ENCODE measurements around the gene KIAA1191. TPM values are rescaled to one million over a fixed set of nuclear protein-coding genes. Genes with fewer than 3 reads are reported as not detected.

The KIAA1191 gene
- total and polyA plus RNA-seq, 9 of the 15 experiments (the other 6 are each of a cell fraction or from before 2014, with no cell fraction given), result 31.0 to 80.2 (median 45.7) TPM

DNA sequence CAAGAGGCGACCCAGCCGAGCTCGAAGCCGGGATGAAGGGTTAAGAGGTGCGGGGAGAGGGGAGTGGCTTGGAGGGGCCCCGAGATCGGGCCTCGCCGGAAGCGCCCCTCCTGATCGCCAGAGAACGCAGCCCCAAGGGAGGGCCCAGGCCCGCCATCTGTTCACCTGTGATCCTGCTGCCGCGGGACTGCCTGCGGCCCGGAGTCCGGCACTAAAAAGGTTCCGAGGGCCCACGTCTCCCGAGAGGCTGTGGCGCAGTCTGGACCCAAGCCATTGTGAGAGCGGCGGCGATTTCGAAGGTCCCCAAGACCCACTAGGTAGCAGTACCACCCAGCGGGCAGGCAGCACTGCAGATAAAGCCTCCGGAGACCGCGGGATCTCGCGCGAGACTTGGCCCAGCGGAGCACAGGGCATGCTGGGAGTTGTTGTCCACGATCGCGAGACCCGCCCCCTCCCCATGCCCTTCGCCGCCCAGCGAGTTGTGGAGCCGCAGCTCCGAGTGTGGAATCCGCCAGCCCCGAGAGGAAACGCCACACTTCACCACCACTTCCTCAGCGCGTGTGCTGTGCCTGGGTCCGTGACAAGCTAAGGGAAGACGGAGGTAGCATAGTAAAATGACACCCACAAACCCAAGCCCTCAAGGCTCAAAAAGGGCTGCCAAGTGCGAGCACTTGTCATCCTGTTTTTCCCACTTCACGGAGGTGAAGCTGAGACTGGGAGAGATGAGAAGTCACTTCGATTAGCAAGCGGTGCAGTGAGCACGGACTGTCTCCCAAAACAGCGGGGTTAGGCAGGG, at the start of gene KIAA1191 (continued):
- TF ChIP-seq ETV1 (tag; conservative IDR thresholded peaks at IDR 0.05; ENCODE audit: low read depth), result peak; percentile 25; the same call in 1 of the 2 replicates
- TF ChIP-seq, protein P1, sequence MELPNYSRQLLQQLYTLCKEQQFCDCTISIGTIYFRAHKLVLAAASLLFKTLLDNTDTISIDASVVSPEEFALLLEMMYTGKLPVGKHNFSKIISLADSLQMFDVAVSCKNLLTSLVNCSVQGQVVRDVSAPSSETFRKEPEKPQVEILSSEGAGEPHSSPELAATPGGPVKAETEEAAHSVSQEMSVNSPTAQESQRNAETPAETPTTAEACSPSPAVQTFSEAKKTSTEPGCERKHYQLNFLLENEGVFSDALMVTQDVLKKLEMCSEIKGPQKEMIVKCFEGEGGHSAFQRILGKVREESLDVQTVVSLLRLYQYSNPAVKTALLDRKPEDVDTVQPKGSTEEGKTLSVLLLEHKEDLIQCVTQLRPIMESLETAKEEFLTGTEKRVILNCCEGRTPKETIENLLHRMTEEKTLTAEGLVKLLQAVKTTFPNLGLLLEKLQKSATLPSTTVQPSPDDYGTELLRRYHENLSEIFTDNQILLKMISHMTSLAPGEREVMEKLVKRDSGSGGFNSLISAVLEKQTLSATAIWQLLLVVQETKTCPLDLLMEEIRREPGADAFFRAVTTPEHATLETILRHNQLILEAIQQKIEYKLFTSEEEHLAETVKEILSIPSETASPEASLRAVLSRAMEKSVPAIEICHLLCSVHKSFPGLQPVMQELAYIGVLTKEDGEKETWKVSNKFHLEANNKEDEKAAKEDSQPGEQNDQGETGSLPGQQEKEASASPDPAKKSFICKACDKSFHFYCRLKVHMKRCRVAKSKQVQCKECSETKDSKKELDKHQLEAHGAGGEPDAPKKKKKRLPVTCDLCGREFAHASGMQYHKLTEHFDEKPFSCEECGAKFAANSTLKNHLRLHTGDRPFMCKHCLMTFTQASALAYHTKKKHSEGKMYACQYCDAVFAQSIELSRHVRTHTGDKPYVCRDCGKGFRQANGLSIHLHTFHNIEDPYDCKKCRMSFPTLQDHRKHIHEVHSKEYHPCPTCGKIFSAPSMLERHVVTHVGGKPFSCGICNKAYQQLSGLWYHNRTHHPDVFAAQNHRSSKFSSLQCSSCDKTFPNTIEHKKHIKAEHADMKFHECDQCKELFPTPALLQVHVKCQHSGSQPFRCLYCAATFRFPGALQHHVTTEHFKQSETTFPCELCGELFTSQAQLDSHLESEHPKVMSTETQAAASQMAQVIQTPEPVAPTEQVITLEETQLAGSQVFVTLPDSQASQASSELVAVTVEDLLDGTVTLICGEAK (IDR thresholded peaks at IDR 0.05), result peak; percentile 12; the same call in 1 of the 2 replicates
- TF ChIP-seq, protein P1 (CRISPR knock-in tag; IDR thresholded peaks at IDR 0.05), result no peak
- TF ChIP-seq PPARD (CRISPR knock-in tag; IDR thresholded peaks at IDR 0.05), result no peak
- no peak for TF ChIP-seq RFX1 (IDR thresholded peaks at IDR 0.05)
- no peak for TF ChIP-seq ETV6 (IDR thresholded peaks at IDR 0.05; ENCODE audit: borderline replicate concordance in 1 of 2, low read depth in 2 of 2, low read length in 1 of 2)
- 0 out of 2 replicates have a peak, but pooled peaks have one; percentile 4 for TF ChIP-seq ETV6 (CRISPR knock-in tag; IDR thresholded peaks at IDR 0.05; ENCODE audit: borderline replicate concordance)
- TF ChIP-seq, protein P2, sequence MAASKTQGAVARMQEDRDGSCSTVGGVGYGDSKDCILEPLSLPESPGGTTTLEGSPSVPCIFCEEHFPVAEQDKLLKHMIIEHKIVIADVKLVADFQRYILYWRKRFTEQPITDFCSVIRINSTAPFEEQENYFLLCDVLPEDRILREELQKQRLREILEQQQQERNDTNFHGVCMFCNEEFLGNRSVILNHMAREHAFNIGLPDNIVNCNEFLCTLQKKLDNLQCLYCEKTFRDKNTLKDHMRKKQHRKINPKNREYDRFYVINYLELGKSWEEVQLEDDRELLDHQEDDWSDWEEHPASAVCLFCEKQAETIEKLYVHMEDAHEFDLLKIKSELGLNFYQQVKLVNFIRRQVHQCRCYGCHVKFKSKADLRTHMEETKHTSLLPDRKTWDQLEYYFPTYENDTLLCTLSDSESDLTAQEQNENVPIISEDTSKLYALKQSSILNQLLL (CRISPR knock-in tag; IDR thresholded peaks at IDR 0.05; ENCODE audit: borderline replicate concordance), result no peak
- TF ChIP-seq NRF1 (conservative IDR thresholded peaks at IDR 0.05 in 1 of 2, IDR thresholded peaks at IDR 0.05 in 1 of 2), result peak; percentile 42 to 60
- TF ChIP-seq, protein P3, sequence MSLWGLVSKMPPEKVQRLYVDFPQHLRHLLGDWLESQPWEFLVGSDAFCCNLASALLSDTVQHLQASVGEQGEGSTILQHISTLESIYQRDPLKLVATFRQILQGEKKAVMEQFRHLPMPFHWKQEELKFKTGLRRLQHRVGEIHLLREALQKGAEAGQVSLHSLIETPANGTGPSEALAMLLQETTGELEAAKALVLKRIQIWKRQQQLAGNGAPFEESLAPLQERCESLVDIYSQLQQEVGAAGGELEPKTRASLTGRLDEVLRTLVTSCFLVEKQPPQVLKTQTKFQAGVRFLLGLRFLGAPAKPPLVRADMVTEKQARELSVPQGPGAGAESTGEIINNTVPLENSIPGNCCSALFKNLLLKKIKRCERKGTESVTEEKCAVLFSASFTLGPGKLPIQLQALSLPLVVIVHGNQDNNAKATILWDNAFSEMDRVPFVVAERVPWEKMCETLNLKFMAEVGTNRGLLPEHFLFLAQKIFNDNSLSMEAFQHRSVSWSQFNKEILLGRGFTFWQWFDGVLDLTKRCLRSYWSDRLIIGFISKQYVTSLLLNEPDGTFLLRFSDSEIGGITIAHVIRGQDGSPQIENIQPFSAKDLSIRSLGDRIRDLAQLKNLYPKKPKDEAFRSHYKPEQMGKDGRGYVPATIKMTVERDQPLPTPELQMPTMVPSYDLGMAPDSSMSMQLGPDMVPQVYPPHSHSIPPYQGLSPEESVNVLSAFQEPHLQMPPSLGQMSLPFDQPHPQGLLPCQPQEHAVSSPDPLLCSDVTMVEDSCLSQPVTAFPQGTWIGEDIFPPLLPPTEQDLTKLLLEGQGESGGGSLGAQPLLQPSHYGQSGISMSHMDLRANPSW (CRISPR knock-in tag; IDR thresholded peaks at IDR 0.05), result no peak; the same call in 1 of the 2 replicates
- no peak for TF ChIP-seq ZNF184 (CRISPR knock-in tag; IDR thresholded peaks at IDR 0.05)
- TF ChIP-seq XRCC3 (IDR thresholded peaks at IDR 0.05), result no peak
- no peak for TF ChIP-seq MYBL2 (IDR thresholded peaks at IDR 0.05; ENCODE audit: low read depth)
- no peak for TF ChIP-seq MYBL2 (CRISPR knock-in tag; IDR thresholded peaks at IDR 0.05; ENCODE audit: borderline replicate concordance)
